ENCODE measurements around the gene CALM1. TPM values are rescaled to one million over a fixed set of nuclear protein-coding genes. Genes with fewer than 3 reads are reported as not detected.

CALM1 gene
- total and polyA plus RNA-seq, 2 experiments from 2014 or later = 405 to 862 TPM

DNA sequence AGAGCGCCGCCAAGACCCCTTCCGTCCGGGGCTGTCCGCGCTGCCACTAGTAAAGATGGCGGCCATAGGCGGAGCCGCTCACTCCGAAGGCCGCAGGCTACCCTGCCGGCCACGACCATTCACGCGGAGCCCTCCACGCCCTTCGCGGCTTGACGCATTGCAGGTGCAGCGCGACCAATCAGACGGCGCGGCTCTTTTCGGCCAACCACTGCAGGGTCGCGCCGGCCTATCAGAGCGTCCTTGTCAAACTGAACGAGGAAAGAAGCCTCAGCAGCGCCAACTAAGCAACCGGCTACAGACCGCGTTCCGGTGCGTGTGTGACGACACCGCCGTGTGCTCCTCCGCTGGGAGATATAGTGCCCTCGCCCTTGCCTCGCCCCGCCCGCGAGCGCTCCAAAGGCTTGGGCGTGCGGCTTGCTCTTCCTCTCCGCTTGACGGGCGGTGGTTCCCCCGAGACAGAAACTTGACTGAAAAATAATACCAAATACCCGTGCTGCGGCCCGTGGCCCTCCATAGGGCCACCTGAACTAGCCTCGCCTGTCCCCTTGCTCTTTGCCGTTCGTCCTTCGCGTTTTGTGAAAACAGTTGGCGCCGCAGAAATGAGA is 13.6 kb upstream of the CALM1 start:
- no peaks in the 10 kb centered on the region for H3K27me3 ChIP-seq
- peak overlapping the region; percentile 99 for H3K27ac ChIP-seq
- H3K4me1 ChIP-seq (ENCODE audit: insufficient read depth) = peaks cover 24% of the 10 kb centered on the region
- peak; percentile 100 for DNase-seq (ENCODE audit: low spot score)
- H3K36me3 ChIP-seq (replicated peaks; ENCODE audit: insufficient read depth, low read depth) = no peaks in the 10 kb centered on the region
- no peaks in the 10 kb centered on the region for H4K20me1 ChIP-seq (ENCODE audit: insufficient read depth, poor library complexity, severe bottlenecking)
- H3K9me3 ChIP-seq (ENCODE audit: low read depth) = no peaks in the 10 kb centered on the region
- no peaks in the 10 kb centered on the region for H3K79me2 ChIP-seq
- H3K9me2 ChIP-seq (replicated peaks; ENCODE audit: insufficient read depth) = no peaks in the 10 kb centered on the region
- peak overlapping the region; percentile 28 for H3K4me3 ChIP-seq
- TF ChIP-seq EZH2phosphoT487 (IDR thresholded peaks at IDR 0.05; ENCODE audit: low read depth, severe bottlenecking, unreplicated experiment) = no peak
- TF ChIP-seq, protein P1, sequence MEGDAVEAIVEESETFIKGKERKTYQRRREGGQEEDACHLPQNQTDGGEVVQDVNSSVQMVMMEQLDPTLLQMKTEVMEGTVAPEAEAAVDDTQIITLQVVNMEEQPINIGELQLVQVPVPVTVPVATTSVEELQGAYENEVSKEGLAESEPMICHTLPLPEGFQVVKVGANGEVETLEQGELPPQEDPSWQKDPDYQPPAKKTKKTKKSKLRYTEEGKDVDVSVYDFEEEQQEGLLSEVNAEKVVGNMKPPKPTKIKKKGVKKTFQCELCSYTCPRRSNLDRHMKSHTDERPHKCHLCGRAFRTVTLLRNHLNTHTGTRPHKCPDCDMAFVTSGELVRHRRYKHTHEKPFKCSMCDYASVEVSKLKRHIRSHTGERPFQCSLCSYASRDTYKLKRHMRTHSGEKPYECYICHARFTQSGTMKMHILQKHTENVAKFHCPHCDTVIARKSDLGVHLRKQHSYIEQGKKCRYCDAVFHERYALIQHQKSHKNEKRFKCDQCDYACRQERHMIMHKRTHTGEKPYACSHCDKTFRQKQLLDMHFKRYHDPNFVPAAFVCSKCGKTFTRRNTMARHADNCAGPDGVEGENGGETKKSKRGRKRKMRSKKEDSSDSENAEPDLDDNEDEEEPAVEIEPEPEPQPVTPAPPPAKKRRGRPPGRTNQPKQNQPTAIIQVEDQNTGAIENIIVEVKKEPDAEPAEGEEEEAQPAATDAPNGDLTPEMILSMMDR (IDR thresholded peaks at IDR 0.05; ENCODE audit: poor library complexity) = no peak
- no peak for TF ChIP-seq EZH2 (IDR thresholded peaks at IDR 0.05; ENCODE audit: borderline replicate concordance)
- 2% methylated on average over 61 of the region's 62 CpGs for WGBS (ENCODE audit: low lambda C conversion rate, missing lambda C conversion rate)
- H3K4me2 ChIP-seq = peak overlapping the region; percentile 82
- peak overlapping the region; percentile 64 for H2AFZ ChIP-seq

DNA sequence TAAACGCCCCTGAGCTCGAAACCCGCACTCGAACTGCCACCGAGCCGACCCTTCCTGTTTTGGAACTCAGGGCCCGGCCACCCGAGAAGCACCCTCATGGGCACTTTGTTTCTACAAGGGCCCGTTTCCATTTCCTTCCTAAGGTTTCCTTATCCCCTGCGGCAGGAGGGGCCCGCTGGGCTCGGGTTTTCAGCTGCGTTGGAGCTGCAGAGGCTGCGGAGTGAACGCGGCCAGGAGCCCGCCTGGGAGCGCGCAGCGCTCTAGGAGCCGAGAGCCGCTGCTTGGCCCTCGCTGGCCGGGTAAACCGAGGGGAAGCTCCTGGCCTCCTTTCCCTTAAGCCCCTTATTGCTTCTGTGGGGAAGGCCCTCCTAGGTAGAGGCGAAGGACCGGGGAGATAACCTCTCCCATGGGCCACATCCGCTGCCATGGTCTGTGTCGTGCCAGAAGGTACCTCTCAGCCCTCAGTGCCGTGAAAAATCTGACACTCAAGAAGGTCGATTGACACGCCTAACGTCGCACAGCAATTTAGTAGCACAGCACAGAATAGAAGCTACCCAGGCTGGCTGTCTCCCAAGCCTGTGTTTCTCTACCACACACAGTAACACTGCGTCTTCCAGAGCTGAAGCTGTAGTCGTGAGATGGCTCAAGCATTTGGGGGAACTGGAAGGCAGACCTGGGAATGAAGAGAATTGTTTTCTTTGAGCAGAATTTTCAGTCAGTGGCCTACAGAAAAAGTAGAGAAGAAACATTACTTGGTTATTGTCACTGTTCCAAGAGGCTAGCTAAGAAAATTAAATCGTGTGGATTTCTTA is 12.9 kb upstream of the CALM1 start:
- no peak for TF ChIP-seq EZH2 (IDR thresholded peaks at IDR 0.05; ENCODE audit: borderline replicate concordance)
- TF ChIP-seq, protein P1 (IDR thresholded peaks at IDR 0.05; ENCODE audit: poor library complexity) = no peak
- TF ChIP-seq EZH2phosphoT487 (IDR thresholded peaks at IDR 0.05; ENCODE audit: low read depth, severe bottlenecking, unreplicated experiment) = no peak
- H3K4me1 ChIP-seq (ENCODE audit: insufficient read depth) = peaks cover 24% of the 10 kb centered on the region
- 11% methylated on average over 37 of the region's 37 CpGs for WGBS (ENCODE audit: low lambda C conversion rate, missing lambda C conversion rate)
- H3K79me2 ChIP-seq = no peaks in the 10 kb centered on the region
- DNase-seq (ENCODE audit: low spot score) = peak; percentile 79
- no peaks in the 10 kb centered on the region for H3K9me3 ChIP-seq (ENCODE audit: low read depth)
- H4K20me1 ChIP-seq (ENCODE audit: insufficient read depth, poor library complexity, severe bottlenecking) = no peaks in the 10 kb centered on the region
- H3K27me3 ChIP-seq = no peaks in the 10 kb centered on the region
- H3K9me2 ChIP-seq (replicated peaks; ENCODE audit: insufficient read depth) = no peaks in the 10 kb centered on the region
- H3K4me3 ChIP-seq = peak overlapping the region; percentile 16
- H3K4me2 ChIP-seq = peak overlapping the region; percentile 82
- peak overlapping the region; percentile 98 for H3K27ac ChIP-seq
- no peaks in the 10 kb centered on the region for H3K36me3 ChIP-seq (replicated peaks; ENCODE audit: insufficient read depth, low read depth)
- H2AFZ ChIP-seq = peak overlapping the region; percentile 64

DNA sequence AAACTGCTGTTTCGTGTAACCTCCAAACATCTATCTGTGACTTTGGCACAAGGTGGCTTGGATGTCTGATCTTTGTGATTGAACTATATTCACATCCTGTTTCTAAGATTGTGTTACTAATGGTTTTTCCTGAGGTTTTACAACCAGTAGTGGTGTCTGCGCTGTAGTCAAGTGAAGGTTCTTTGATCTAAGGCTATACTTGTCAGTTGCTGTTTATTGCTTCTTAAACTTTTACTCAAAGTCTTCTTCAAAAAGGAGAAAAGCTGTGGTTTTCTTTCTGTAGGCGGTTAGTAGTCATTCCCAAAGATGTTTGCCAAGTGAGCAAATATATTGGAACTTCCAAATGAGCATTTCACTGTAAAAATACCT is 12.3 kb upstream of the CALM1 start:
- H3K27me3 ChIP-seq = no peaks in the 10 kb centered on the region
- TF ChIP-seq EZH2phosphoT487 (IDR thresholded peaks at IDR 0.05; ENCODE audit: low read depth, severe bottlenecking, unreplicated experiment) (no peak), EZH2 (IDR thresholded peaks at IDR 0.05; ENCODE audit: borderline replicate concordance) (no peak)
- TF ChIP-seq, protein P1 (IDR thresholded peaks at IDR 0.05; ENCODE audit: poor library complexity) = no peak
- H3K36me3 ChIP-seq (replicated peaks; ENCODE audit: insufficient read depth, low read depth) = no peaks in the 10 kb centered on the region
- no peak for DNase-seq (ENCODE audit: low spot score)
- H3K4me2 ChIP-seq = peak overlapping the region; percentile 82
- peaks cover 24% of the 10 kb centered on the region for H3K4me1 ChIP-seq (ENCODE audit: insufficient read depth)
- no peak overlapping the region for H3K4me3 ChIP-seq
- H3K27ac ChIP-seq = peak overlapping the region; percentile 98
- no peaks in the 10 kb centered on the region for H3K9me2 ChIP-seq (replicated peaks; ENCODE audit: insufficient read depth)
- 78% methylated on average over 3 of the region's 3 CpGs for WGBS (ENCODE audit: low lambda C conversion rate, missing lambda C conversion rate)
- H3K9me3 ChIP-seq (ENCODE audit: low read depth) = no peaks in the 10 kb centered on the region
- peak overlapping the region; percentile 64 for H2AFZ ChIP-seq
- H3K79me2 ChIP-seq = no peaks in the 10 kb centered on the region
- H4K20me1 ChIP-seq (ENCODE audit: insufficient read depth, poor library complexity, severe bottlenecking) = no peaks in the 10 kb centered on the region

Data from hepatocyte (in vitro differentiated cells).